ENCODE data around the gene ZBTB37. TPM values are rescaled to one million over a fixed set of nuclear protein-coding genes. Genes with fewer than 3 reads are reported as not detected.
"Not testable (repeated sequence)": the region's sequence is repeated elsewhere in the genome, so short reads cannot be mapped to it uniquely, and the experiment has no call there.

ZBTB37 gene
- total RNA-seq, 1 donor: 11.3 TPM

DNA sequence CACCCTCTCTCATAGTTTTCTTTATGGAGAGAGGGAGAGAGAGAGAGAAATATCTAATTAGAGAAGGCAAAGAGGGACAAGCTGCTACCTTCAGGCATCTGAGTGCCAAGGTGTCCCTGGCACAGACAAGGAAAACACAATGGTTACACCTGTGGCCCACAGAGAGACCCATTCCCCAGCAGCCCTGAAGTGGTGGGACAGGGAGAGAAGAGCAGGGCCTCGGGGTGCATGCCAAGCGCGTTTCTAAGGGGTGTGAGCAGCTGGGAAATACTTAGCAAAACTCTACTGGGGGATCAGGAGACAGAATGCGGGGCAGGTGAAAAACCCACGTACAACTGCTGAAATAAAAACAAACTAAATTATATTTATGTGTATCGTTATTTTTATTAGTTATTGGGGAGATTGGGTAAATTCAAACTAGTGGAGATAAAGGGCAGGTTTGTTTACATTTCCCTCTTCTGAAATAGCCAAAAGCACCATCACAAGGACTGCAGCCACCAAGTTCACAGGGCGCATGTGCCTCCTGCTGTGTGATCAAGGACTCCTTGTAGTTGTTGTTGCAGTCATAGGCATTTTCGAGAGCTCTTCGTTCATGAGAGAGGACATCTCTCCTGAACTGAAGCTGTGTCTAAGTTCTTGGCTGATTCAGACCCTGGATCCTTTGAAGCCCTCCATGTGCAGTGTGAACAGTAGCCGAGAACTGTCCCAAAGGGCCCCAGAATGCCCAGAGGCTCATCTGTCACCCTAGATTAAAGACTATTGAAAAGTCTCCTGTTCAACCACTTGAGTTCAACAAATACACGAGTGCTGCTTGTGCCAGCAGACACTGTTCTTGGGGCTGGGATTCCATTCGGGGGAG is 49.7 kb downstream of the ZBTB37 start:
- DNase-seq (ENCODE audit: low read depth): no peak
- TF ChIP-seq, protein P1, sequence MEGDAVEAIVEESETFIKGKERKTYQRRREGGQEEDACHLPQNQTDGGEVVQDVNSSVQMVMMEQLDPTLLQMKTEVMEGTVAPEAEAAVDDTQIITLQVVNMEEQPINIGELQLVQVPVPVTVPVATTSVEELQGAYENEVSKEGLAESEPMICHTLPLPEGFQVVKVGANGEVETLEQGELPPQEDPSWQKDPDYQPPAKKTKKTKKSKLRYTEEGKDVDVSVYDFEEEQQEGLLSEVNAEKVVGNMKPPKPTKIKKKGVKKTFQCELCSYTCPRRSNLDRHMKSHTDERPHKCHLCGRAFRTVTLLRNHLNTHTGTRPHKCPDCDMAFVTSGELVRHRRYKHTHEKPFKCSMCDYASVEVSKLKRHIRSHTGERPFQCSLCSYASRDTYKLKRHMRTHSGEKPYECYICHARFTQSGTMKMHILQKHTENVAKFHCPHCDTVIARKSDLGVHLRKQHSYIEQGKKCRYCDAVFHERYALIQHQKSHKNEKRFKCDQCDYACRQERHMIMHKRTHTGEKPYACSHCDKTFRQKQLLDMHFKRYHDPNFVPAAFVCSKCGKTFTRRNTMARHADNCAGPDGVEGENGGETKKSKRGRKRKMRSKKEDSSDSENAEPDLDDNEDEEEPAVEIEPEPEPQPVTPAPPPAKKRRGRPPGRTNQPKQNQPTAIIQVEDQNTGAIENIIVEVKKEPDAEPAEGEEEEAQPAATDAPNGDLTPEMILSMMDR (IDR thresholded peaks at IDR 0.05; ENCODE audit: insufficient read depth, low read length): no peak
- H3K4me3 ChIP-seq (ENCODE audit: low read depth, low read length): no peak overlapping the region

DNA sequence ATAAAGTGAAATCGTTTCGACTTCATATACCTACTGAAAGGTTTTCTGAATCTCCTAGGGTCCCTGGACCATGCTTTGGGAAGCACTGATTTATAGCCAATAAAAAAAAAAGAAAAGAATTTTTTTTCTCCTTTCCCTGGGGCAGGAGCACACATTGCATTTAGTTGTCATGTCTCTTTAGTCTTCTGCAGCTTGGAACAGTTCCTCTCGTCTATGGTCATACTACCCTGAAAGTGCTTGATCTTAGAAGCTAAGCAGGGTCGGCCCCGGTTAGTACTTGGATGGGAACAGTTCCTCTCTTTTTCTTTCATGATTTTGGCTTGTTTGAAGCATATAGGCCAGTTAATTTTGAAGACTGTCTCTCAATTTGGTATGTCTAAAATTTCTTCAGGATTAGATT is 52.7 kb downstream of the ZBTB37 start:
- H3K4me3 ChIP-seq (ENCODE audit: low read depth, low read length): no peak overlapping the region
- DNase-seq (ENCODE audit: low read depth): no peak
- TF ChIP-seq, protein P1 (IDR thresholded peaks at IDR 0.05; ENCODE audit: insufficient read depth, low read length): no peak

DNA sequence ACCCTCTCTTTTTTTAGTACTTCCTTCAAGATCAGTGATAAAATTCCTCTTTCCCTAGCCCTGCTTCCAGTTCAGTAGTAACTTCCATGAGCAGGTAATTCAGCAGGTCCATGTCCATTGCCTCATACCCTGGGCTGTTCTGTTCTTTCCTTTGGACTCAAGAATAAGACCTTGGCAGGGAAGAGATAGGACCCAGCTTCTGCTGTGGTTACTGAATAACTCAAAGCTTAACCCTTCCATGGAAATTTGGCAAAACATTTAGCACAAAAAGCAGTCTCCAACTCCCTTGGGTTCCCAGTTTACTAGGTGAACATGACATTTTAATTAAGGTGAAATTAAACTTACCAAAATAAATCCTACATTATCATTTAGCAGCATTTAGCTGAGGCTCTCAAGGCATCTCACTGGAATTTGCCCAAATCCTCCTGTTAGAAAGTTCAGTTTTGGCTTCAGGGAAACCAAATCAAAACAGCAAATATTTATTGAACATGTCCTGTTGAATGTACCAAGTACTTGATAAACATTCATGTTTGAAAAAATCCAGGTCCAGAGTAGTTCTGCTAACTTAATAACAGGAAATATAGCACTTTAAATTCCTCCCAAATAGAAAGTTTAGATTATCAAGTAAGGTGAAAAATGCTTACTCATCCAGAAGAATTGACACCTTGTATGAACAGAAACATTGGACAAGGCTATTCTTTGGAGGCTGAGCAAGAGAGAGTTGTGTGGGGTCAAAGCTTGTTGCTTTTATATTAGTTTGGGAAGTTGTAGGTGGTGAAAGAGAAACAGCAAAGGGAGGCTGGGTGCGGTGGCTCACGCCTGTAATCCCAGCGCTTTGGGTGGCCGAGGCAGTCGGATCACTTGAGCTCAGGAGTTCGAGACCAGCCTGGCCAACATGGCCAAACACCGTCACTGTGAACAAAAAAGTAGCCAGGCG is 57.4 kb downstream of the ZBTB37 start:
- TF ChIP-seq, protein P1 (IDR thresholded peaks at IDR 0.05; ENCODE audit: insufficient read depth, low read length): no peak
- no peak for DNase-seq (ENCODE audit: low read depth)
- H3K4me3 ChIP-seq (ENCODE audit: low read depth, low read length): no peak overlapping the region

DNA sequence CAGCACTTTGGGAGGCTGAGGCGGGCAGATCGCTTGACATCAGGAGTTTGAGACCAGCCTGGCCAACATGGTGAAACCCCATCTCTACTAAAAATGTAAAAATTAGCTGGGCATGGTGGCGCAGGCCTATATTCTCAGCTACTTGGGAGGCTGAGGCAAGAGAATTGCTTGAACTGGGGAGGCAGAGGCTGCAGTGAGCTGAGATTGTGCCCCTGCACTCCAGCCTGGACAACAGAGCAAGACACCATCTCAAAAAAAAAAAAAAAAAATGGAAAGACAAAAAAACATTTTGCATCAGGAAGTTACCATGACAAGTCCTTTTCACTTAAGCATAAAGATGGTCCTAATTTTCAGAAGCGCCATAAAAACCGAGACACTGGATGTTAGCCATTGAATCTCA is 62.4 kb downstream of the ZBTB37 start:
- H3K4me3 ChIP-seq (ENCODE audit: low read depth, low read length); DNase-seq (ENCODE audit: low read depth): not testable (repeated sequence)

DNA sequence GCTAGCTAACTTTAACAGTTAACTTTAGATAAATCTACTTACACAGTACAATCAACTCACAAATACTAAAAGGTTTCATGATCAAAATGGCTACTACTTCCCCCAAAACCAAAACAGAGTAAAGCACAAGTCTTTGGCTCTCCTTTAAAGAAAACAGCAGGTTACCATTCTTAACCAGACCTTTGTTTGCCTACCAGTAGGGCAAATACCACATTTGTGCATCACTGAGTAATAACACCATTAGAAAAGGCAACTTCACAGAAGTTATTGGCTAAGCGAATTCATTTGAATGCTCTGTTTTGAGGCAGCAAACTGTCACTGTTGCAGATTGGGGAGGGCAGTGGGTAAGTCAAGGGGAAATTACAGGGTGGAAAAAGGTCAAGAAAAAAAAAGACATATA is 66.3 kb downstream of the ZBTB37 start:
- no peak overlapping the region for H3K4me3 ChIP-seq (ENCODE audit: low read depth, low read length)
- DNase-seq (ENCODE audit: low read depth): no peak
- TF ChIP-seq, protein P1 (IDR thresholded peaks at IDR 0.05; ENCODE audit: insufficient read depth, low read length): no peak

DNA sequence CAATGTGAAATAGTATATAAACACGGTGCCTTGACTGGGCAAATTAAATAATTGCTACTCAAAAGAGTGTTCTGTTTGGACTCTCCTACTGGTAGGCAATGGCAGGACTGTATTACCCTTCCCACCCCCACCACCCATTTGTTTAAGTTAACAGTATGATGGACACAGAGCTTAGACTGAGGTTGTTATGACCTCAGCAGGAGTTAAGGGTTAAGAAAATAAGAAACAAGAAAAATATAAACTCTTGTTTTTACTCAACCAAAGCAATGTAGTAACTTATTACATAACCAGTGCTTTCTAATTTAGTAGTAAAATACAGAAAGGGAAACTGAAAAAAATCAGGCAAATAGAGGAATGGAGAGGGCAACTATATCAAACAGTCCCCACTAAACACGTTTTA is 68.9 kb downstream of the ZBTB37 start:
- TF ChIP-seq, protein P1 (IDR thresholded peaks at IDR 0.05; ENCODE audit: insufficient read depth, low read length): no peak
- DNase-seq (ENCODE audit: low read depth): no peak
- no peak overlapping the region for H3K4me3 ChIP-seq (ENCODE audit: low read depth, low read length)

DNA sequence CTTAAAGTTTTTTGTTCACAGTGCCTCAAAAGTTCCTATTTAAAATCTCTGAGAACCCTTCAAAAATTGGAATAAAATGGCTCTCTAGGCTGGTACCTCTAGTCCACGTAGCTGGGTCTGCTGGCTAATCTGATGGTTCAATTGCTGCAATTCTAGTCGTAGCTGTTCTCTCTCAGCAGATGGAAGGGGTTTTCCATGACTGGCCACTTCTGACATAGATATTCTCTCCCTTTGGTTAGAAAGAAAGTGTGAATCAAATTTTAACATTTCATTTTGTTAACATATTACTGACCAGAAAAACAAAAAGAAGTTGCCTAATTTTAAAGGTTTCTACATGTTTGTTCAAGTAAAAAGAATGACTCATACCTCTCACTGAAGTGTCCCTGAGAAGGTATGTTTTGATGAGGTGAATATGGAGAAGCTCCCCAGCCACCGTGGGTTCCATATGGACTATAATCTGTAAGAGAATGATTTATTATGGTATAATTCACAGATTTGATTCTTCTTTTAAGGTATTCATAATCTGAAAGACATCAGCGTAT is 78.3 kb downstream of the ZBTB37 start:
- no peak overlapping the region for H3K4me3 ChIP-seq (ENCODE audit: low read depth, low read length)
- no peak for DNase-seq (ENCODE audit: low read depth)
- TF ChIP-seq, protein P1 (IDR thresholded peaks at IDR 0.05; ENCODE audit: insufficient read depth, low read length): no peak

Measured in fibroblast of the aortic adventitia (primary cell).